ENCODE data around the gene NOL4L. TPM values are rescaled to one million over a fixed set of nuclear protein-coding genes. Genes with fewer than 3 reads are reported as not detected.

The NOL4L gene
- total and polyA plus RNA-seq, 2 donors (not counting 3 experiments of a cell fraction or from before 2014, with no cell fraction given), result 55.2 to 79.6 TPM

- Histone ChIP-seq H4K20me1 (replicated peaks; ENCODE audit: control insufficient read depth, extremely low read depth, insufficient read depth, low read length) (no peaks in the 10 kb centered on the region), H3K36me3 (ENCODE audit: control insufficient read depth in 2 of 2, extremely low read depth in 1 of 2, insufficient read depth in 2 of 2, low read length in 2 of 2) (no peaks in the 10 kb centered on the region), H2AFZ (ENCODE audit: low read depth, low read length) (no peak overlapping the region), H3K79me2 (ENCODE audit: control insufficient read depth, insufficient read depth, low read length) (no peaks in the 10 kb centered on the region), H3K4me2 (ENCODE audit: insufficient read depth, low read length) (no peak overlapping the region), H3K9ac (replicated peaks; ENCODE audit: extremely low read depth, insufficient read depth, low read length) (no peak overlapping the region), H3K27me3 (ENCODE audit: control insufficient read depth in 2 of 2, insufficient read depth in 2 of 2, low read length in 2 of 2) (no peaks in the 10 kb centered on the region), H3K4me1 (ENCODE audit: control insufficient read depth, extremely low read depth, insufficient read depth, low read length) (no peaks in the 10 kb centered on the region), H3K9me3 (replicated peaks; ENCODE audit: control insufficient read depth, insufficient read depth, low read length) (no peaks in the 10 kb centered on the region), H3K4me3 (replicated peaks in 1 of 3; ENCODE audit: insufficient read depth in 1 of 3, low read depth in 1 of 3, low read length in 3 of 3) (no peak overlapping the region), H3K9me1 (replicated peaks; ENCODE audit: control insufficient read depth, extremely low read depth, insufficient read depth, low read length) (no peaks in the 10 kb centered on the region), H3K27ac (ENCODE audit: insufficient read depth, low read depth, low read length) (no peak overlapping the region)
- intact Hi-C loops (cut with micrococcal nuclease) (no loop called here), dilution Hi-C loops (cut with MboI; ENCODE audit: extremely low pct_ligation_motif_present, low sequenced_read_pairs) (no loop called here)
- CTCF ChIA-PET, result interaction anchor here (1.2 kb wide), 1 partner anchor 8 kb away, joined by 6 read pairs; no protein-coding TSS in a partner anchor
- TF ChIP-seq FOS (IDR thresholded peaks at IDR 0.05; ENCODE audit: borderline replicate concordance, insufficient read depth, low read length), result no peak
- no peak for TF ChIP-seq POLR2A (IDR thresholded peaks at IDR 0.05; ENCODE audit: low read depth, low read length)
- no peak for TF ChIP-seq POLR2AphosphoS5 (IDR thresholded peaks at IDR 0.05; ENCODE audit: insufficient read depth, low read depth, low read length)
- TF ChIP-seq JUN (IDR thresholded peaks at IDR 0.05; ENCODE audit: borderline replicate concordance, insufficient read depth, insufficient read length, low read depth), result no peak
- no peak for TF ChIP-seq CTCF (IDR thresholded peaks at IDR 0.05; ENCODE audit: extremely low read depth in 1 of 2, insufficient read depth in 1 of 2, low read depth in 1 of 2, low read length in 2 of 2)
- TF ChIP-seq MYC (IDR thresholded peaks at IDR 0.05; ENCODE audit: low read depth, low read length), result no peak
- TF ChIP-seq EZH2 (IDR thresholded peaks at IDR 0.05; ENCODE audit: borderline replicate concordance, low read depth, low read length, severe bottlenecking), result no peak
- TF ChIP-seq GATA2 (IDR thresholded peaks at IDR 0.05; ENCODE audit: insufficient read depth, insufficient read length, low read depth, low read length), result no peak
- TF ChIP-seq, protein P1, sequence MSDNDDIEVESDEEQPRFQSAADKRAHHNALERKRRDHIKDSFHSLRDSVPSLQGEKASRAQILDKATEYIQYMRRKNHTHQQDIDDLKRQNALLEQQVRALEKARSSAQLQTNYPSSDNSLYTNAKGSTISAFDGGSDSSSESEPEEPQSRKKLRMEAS (IDR thresholded peaks at IDR 0.05; ENCODE audit: insufficient read depth, insufficient read length), result no peak
- no TSS peak for BruUV-seq (replicated peaks)
- FAIRE-seq (no peak), DNase-seq (ENCODE audit: low read depth, low spot score) (no peak)
- POLR2A ChIA-PET, result no interaction called here
These were observed 27.4 kb upstream of the NOL4L start for GRCh38 chr20:32612351-32613191.

Measured in endothelial cell of umbilical vein (primary cell).